Parathyroid adenoma (tissue), 2 donors: ENCODE measurements around the gene GSG1L.

Experiments used
- H2AFZ ChIP-seq: fragments of 300-600 bp; sonication (generic); one replicate; pipeline ENCODE4 v1.7.0; 2017; ENCODE audit warnings: antibody characterized with exemption, mild to moderate bottlenecking
- H3K27ac ChIP-seq: fragments of 300-600 bp; sonication (generic); one replicate; pipeline ENCODE4 v1.7.0; 2017
- H3K27me3 ChIP-seq: fragments of 300-600 bp; sonication (generic); one replicate; pipeline ENCODE4 v1.7.0; 2017; ENCODE audit warnings: low read length; ENCODE audit not compliant: control insufficient read depth, insufficient read depth
- H3K36me3 ChIP-seq: fragments of 300-600 bp; sonication (generic); one replicate; pipeline ENCODE4 v1.7.0; 2017; ENCODE audit warnings: low read length; ENCODE audit not compliant: control insufficient read depth, insufficient read depth
- H3K4me1 ChIP-seq: fragments of 300-600 bp; sonication (generic); one replicate; pipeline ENCODE4 v1.7.0; 2017; ENCODE audit warnings: control low read depth
- H3K4me2 ChIP-seq: fragments of 300-600 bp; sonication (generic); one replicate; pipeline ENCODE4 v1.7.0; 2017; ENCODE audit warnings: low read length
- H3K4me3 ChIP-seq: fragments of 300-600 bp; sonication (generic); one replicate; pipeline ENCODE4 v1.7.0; 2017; ENCODE audit warnings: low read depth, low read length
- H3K79me2 ChIP-seq: fragments of 300-600 bp; sonication (generic); one replicate; pipeline ENCODE4 v1.7.0; 2017; ENCODE audit warnings: control low read depth
- H3K9ac ChIP-seq: fragments of 300-600 bp; sonication (generic); one replicate; pipeline ENCODE4 v1.7.0; 2017; ENCODE audit warnings: mild to moderate bottlenecking
- H3K9me3 ChIP-seq: fragments of 300-600 bp; sonication (generic); one replicate; pipeline ENCODE4 v1.7.0; 2017; ENCODE audit warnings: low read length; ENCODE audit not compliant: control insufficient read depth
- CTCF ChIP-seq: fragments of 300-600 bp; sonication (generic); IDR thresholded peaks from one replicate; pipeline ENCODE4 v1.7.0; 2017; ENCODE audit warnings: antibody characterized with exemption, mild to moderate bottlenecking
- donor health status: primary hyperparathyroidism.

The GSG1L gene

DNA sequence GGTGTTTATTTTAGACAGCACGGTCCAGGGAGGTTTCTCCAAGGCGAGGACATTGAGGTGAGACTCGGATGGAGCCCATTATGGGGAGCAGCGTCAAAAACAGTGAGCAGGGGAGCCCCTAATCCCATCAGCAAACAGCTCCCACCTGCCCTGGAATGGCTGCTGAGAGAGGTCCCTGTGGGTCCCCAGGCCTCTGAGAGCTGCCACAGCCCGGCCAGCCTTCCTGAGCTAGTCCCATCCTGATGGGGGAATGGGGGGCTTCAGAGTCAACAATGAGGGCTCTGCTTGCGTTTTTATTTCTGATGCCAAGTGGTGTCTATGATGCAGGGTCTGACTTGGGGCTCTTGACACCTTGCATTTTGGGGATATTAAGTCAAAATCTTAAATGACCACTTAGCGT, 128.4 kb downstream of the GSG1L start:
- H3K79me2 ChIP-seq, result no peaks in the 10 kb centered on the region
- no peak overlapping the region for H3K4me2 ChIP-seq
- H3K9ac ChIP-seq, result no peak overlapping the region
- H3K36me3 ChIP-seq, result no peaks in the 10 kb centered on the region
- H3K27me3 ChIP-seq, result no peaks in the 10 kb centered on the region
- H3K9me3 ChIP-seq, result no peaks in the 10 kb centered on the region
- no peak for TF ChIP-seq CTCF
- no peak overlapping the region for H3K4me3 ChIP-seq
- no peak overlapping the region for H3K27ac ChIP-seq
- H2AFZ ChIP-seq, result no peak overlapping the region
- H3K4me1 ChIP-seq, result no peaks in the 10 kb centered on the region

DNA sequence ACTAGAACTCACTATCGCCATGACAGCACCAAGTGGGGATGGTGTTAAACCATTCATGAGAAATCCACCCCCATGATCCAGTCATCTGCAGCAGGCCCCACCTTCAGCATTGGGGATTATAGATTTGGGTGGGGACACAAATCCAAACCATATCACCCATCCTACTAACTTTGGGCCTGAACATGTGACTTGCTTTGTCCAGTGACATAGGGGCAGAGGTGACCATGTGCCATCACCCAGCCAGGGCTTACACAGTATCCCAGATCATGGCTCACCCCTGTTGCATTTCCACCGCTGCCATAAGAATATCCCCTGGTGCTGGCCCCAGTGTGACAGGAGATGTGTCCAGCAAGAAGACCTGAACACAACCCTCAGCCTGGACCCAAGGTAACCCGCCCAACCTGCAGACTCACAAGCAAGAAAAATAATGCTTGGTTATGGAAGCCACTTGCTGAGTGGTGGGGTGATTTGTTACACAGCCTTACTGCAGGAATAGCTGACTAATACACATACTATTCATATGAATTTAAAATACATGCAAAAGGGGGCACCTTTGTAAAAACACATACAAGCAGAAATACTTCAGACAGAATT, 130.9 kb downstream of the GSG1L start:
- H2AFZ ChIP-seq, result no peak overlapping the region

GRCh38 chr16:27929818-27930217, 133.7 kb downstream of the GSG1L start:
- H3K4me3 ChIP-seq, result no peak overlapping the region
- no peaks in the 10 kb centered on the region for H3K79me2 ChIP-seq
- H3K27me3 ChIP-seq, result no peaks in the 10 kb centered on the region
- no peaks in the 10 kb centered on the region for H3K9me3 ChIP-seq
- no peaks in the 10 kb centered on the region for H3K4me1 ChIP-seq
- no peak overlapping the region for H3K27ac ChIP-seq
- H2AFZ ChIP-seq, result no peak overlapping the region
- no peak overlapping the region for H3K4me2 ChIP-seq
- H3K9ac ChIP-seq, result no peak overlapping the region
- TF ChIP-seq CTCF, result no peak
- H3K36me3 ChIP-seq, result no peaks in the 10 kb centered on the region

More for the DNA sequence above, 130.9 kb downstream of the GSG1L start:
- Histone ChIP-seq H3K4me1 (no peaks in the 10 kb centered on the region), H3K4me2 (no peak overlapping the region), H3K27me3 (no peaks in the 10 kb centered on the region), H3K27ac (no peak overlapping the region), H3K9me3 (no peaks in the 10 kb centered on the region), H3K4me3 (no peak overlapping the region), H3K79me2 (no peaks in the 10 kb centered on the region), H3K9ac (no peak overlapping the region), H3K36me3 (no peaks in the 10 kb centered on the region)
- TF ChIP-seq CTCF, result no peak

DNA sequence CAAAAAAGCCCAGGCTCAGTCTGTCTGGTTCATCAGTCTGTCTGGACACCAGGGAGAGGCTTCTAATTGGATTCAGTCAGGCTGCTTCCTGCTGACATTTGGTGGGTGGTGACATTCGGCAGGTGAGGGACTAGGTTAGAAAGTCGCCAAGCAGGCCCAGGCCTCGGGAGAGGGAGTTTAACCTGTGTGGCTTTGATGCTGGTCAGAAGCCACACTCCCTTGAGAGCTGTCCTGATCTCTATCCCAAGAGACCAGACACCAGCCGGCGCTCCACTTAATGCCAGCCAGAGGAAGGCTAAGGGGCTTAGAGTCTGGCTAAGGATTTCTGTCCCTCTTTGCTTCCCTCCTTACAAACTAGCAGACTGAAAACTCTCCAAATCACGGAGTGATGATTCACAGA, 135.0 kb downstream of the GSG1L start:
- Histone ChIP-seq H3K4me1 (no peaks in the 10 kb centered on the region), H3K27me3 (no peaks in the 10 kb centered on the region), H3K9ac (no peak overlapping the region), H3K27ac (no peak overlapping the region), H3K4me3 (no peak overlapping the region), H3K36me3 (no peaks in the 10 kb centered on the region), H3K9me3 (no peaks in the 10 kb centered on the region), H2AFZ (no peak overlapping the region), H3K79me2 (no peaks in the 10 kb centered on the region), H3K4me2 (no peak overlapping the region)
- TF ChIP-seq CTCF, result no peak

DNA sequence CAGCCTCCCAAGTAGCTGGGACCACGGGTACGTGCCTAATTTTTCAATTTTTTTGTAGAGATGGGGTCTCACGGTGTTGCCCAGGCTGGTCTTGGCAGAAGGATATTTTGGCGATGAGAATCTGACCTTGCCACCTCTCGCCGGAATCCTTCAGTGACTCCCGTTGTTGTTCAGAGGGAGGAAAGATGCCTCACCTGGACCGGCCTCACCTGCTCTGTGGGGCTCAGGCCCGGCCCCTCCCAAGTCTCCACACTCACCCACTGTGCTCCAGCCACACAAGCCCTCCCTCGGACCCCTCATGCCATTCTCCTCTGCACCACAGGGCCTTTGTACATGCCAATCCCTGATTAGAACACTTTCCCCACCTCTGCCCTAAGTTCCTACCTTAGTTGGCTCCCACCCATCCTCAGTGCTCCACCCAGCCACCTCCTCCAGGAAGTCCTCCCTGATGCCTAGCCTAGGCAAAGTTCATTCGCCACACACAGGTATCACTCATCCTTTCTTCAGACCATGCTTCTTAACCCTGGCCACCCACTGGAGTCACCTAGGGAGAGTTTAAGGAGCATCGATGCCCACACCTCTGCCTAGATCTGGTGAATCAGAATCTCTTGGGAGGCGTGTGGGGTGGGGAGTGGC, 136.1 kb downstream of the GSG1L start:
- H3K79me2 ChIP-seq, result no peaks in the 10 kb centered on the region
- H3K4me1 ChIP-seq, result no peaks in the 10 kb centered on the region
- no peaks in the 10 kb centered on the region for H3K27me3 ChIP-seq
- no peak overlapping the region for H3K9ac ChIP-seq
- no peak for TF ChIP-seq CTCF
- no peak overlapping the region for H3K27ac ChIP-seq
- no peak overlapping the region for H2AFZ ChIP-seq
- no peak overlapping the region for H3K4me2 ChIP-seq
- H3K36me3 ChIP-seq, result no peaks in the 10 kb centered on the region
- no peak overlapping the region for H3K4me3 ChIP-seq
- no peaks in the 10 kb centered on the region for H3K9me3 ChIP-seq
